HepG2 (cell line): Measurements from ENCODE around the gene PTMA. TPM values are rescaled to one million over a fixed set of nuclear protein-coding genes. Genes with fewer than 3 reads are reported as not detected.
A peak's percentile ranks its signal among the peaks of the same experiment; 100 is the strongest.

Source experiments
- CBX5 ChIP-seq: sonication (generic); formaldehyde crosslinking; IDR thresholded peaks from 2 replicates; pipeline ENCODE4 v1.4.0; 2020; ENCODE audit warnings: missing genetic modification reagents, borderline replicate concordance
- CREM ChIP-seq, 2 experiments: sonication (generic) in 1 of 2; formaldehyde crosslinking in 1 of 2; IDR thresholded peaks; 2 replicates each; pipeline versions ENCODE4 v1.4.0 to v1.6.1; 2016 to 2020; ENCODE audit warnings: antibody characterized with exemption in 1 of 2, mild to moderate bottlenecking in 1 of 2, missing genetic modification reagents in 1 of 2
- GATAD2A ChIP-seq: IDR thresholded peaks from 2 replicates; pipeline ENCODE4 v1.6.1; 2016
- HMG20B ChIP-seq: conservative IDR thresholded peaks from 2 replicates; pipeline ENCODE4 v1.6.1; 2016; ENCODE audit warnings: missing genetic modification reagents, missing compliant biosample characterization
- MAFG ChIP-seq: sonication (generic); formaldehyde crosslinking; IDR thresholded peaks from 2 replicates; pipeline ENCODE4 v1.5.1; 2020; ENCODE audit warnings: mild to moderate bottlenecking, missing genetic modification reagents
- MEIS2 ChIP-seq: sonication (generic); formaldehyde crosslinking; IDR thresholded peaks from 2 replicates; pipeline ENCODE4 v1.9.0; 2021; ENCODE audit warnings: mild to moderate bottlenecking, missing genetic modification reagents
- PRMT3 ChIP-seq: sonication (generic); formaldehyde crosslinking; IDR thresholded peaks from 2 replicates; pipeline ENCODE4 v1.8.1; 2022; ENCODE audit warnings: low read depth, mild to moderate bottlenecking, moderate library complexity, missing genetic modification reagents, borderline replicate concordance
- SIX1 ChIP-seq: sonication (generic); formaldehyde crosslinking; IDR thresholded peaks from 2 replicates; pipeline ENCODE4 v1.4.0; 2020; ENCODE audit warnings: missing genetic modification reagents, borderline replicate concordance
- SMARCE1 ChIP-seq: fragments of 450-650 bp; IDR thresholded peaks from 2 replicates; pipeline ENCODE4 v1.6.1; 2017; ENCODE audit warnings: borderline replicate concordance
- ZNF17 ChIP-seq: sonication (generic); formaldehyde crosslinking; IDR thresholded peaks from 2 replicates; pipeline ENCODE4 v1.5.0; 2020; ENCODE audit warnings: mild to moderate bottlenecking, missing genetic modification reagents
- ZNF274 ChIP-seq: sonication (generic); formaldehyde crosslinking; IDR thresholded peaks from 2 replicates; pipeline ENCODE4 v1.5.1; 2020; ENCODE audit warnings: mild to moderate bottlenecking, missing genetic modification reagents
- ZNF33B ChIP-seq: sonication (generic); formaldehyde crosslinking; IDR thresholded peaks from 2 replicates; pipeline ENCODE4 v1.5.1; 2020; ENCODE audit warnings: mild to moderate bottlenecking, missing genetic modification reagents
- ZNF44 ChIP-seq: sonication (generic); formaldehyde crosslinking; IDR thresholded peaks from 2 replicates; pipeline ENCODE4 v1.5.1; 2020; ENCODE audit warnings: mild to moderate bottlenecking, missing genetic modification reagents
- ZNF503 ChIP-seq: sonication (generic); formaldehyde crosslinking; IDR thresholded peaks from 2 replicates; pipeline ENCODE4 v1.4.0; 2020; ENCODE audit warnings: missing genetic modification reagents
- ZNF569 ChIP-seq: sonication (generic); formaldehyde crosslinking; IDR thresholded peaks from 2 replicates; pipeline ENCODE4 v1.5.0; 2020; ENCODE audit warnings: mild to moderate bottlenecking, missing genetic modification reagents, moderate library complexity, borderline replicate concordance
- ZNF713 ChIP-seq: sonication (generic); formaldehyde crosslinking; IDR thresholded peaks from 2 replicates; pipeline ENCODE4 v1.4.0; 2020; ENCODE audit warnings: mild to moderate bottlenecking, missing genetic modification reagents
- ZNF850 ChIP-seq: sonication (generic); formaldehyde crosslinking; conservative IDR thresholded peaks from 2 replicates; pipeline ENCODE4 v1.9.0; 2021; ENCODE audit warnings: mild to moderate bottlenecking, missing genetic modification reagents
- polyA plus RNA-seq, 8 experiments: library from polyadenylated mRNA; depleted of rRNA in 3 of 8; stranded (reverse) in 7 of 8; unstranded in 1 of 8; fragments of >200 nt; fragmentation: Illumina TruSeq in 4 of 8; extraction: Trizol in 4 of 8; gene quantifications; 2 replicates each; pipeline versions ENCODE4 v1.2.1 to v1.2.3, GENCODE V29; 2011 to 2016; ENCODE audit warnings: low read depth in 4 of 8, missing spikeins in 1 of 8, mixed read lengths in 1 of 8; ENCODE audit not compliant: insufficient read depth in 1 of 8
- total RNA-seq, 5 experiments: library from RNA; depleted of rRNA; stranded (reverse); fragments of >200 nt; fragmentation: Illumina TruSeq; extraction: Trizol; gene quantifications; 2 replicates each; pipeline ENCODE4 v1.2.3, GENCODE V29; 2016; ENCODE audit warnings: low read depth in 1 of 5
- TF ChIP-seq, protein P1 (sequence below): sonication (generic); formaldehyde crosslinking; IDR thresholded peaks from 2 replicates; pipeline ENCODE4 v1.4.0; 2020; ENCODE audit warnings: mild to moderate bottlenecking, missing genetic modification reagents

PTMA gene
- total and polyA plus RNA-seq, 2 of the 13 experiments (the other 11 are each of a cell fraction or from before 2014, with no cell fraction given): 190 to 1,086 TPM

GRCh38 chr2:231707927-231708772 lies at the start of gene PTMA (continued):
- TF ChIP-seq SMARCE1 (no peak), ZNF569 (CRISPR knock-in tag) (peak; percentile 63; the same call in 1 of the 2 replicates), SIX1 (CRISPR knock-in tag) (no peak), ZNF713 (no peak), PRMT3 (CRISPR knock-in tag) (no peak), MAFG (CRISPR knock-in tag) (no peak), ZNF503 (CRISPR knock-in tag) (peak; percentile 12; the same call in 1 of the 2 replicates), ZNF44 (CRISPR knock-in tag) (no peak), ZNF33B (CRISPR knock-in tag) (no peak), ZNF17 (no peak), MEIS2 (peak; percentile 10; the same call in 1 of the 2 replicates), GATAD2A (CRISPR knock-in tag) (no peak), ZNF274 (CRISPR knock-in tag) (no peak), ZNF850 (CRISPR knock-in tag) (no peak), HMG20B (no peak), CBX5 (no peak), CREM (IDR thresholded peaks at IDR 0.05) (peak; percentile 52; the same call in 1 of the 2 replicates), CREM (CRISPR knock-in tag; IDR thresholded peaks at IDR 0.05) (no peak)
- TF ChIP-seq, protein P1, sequence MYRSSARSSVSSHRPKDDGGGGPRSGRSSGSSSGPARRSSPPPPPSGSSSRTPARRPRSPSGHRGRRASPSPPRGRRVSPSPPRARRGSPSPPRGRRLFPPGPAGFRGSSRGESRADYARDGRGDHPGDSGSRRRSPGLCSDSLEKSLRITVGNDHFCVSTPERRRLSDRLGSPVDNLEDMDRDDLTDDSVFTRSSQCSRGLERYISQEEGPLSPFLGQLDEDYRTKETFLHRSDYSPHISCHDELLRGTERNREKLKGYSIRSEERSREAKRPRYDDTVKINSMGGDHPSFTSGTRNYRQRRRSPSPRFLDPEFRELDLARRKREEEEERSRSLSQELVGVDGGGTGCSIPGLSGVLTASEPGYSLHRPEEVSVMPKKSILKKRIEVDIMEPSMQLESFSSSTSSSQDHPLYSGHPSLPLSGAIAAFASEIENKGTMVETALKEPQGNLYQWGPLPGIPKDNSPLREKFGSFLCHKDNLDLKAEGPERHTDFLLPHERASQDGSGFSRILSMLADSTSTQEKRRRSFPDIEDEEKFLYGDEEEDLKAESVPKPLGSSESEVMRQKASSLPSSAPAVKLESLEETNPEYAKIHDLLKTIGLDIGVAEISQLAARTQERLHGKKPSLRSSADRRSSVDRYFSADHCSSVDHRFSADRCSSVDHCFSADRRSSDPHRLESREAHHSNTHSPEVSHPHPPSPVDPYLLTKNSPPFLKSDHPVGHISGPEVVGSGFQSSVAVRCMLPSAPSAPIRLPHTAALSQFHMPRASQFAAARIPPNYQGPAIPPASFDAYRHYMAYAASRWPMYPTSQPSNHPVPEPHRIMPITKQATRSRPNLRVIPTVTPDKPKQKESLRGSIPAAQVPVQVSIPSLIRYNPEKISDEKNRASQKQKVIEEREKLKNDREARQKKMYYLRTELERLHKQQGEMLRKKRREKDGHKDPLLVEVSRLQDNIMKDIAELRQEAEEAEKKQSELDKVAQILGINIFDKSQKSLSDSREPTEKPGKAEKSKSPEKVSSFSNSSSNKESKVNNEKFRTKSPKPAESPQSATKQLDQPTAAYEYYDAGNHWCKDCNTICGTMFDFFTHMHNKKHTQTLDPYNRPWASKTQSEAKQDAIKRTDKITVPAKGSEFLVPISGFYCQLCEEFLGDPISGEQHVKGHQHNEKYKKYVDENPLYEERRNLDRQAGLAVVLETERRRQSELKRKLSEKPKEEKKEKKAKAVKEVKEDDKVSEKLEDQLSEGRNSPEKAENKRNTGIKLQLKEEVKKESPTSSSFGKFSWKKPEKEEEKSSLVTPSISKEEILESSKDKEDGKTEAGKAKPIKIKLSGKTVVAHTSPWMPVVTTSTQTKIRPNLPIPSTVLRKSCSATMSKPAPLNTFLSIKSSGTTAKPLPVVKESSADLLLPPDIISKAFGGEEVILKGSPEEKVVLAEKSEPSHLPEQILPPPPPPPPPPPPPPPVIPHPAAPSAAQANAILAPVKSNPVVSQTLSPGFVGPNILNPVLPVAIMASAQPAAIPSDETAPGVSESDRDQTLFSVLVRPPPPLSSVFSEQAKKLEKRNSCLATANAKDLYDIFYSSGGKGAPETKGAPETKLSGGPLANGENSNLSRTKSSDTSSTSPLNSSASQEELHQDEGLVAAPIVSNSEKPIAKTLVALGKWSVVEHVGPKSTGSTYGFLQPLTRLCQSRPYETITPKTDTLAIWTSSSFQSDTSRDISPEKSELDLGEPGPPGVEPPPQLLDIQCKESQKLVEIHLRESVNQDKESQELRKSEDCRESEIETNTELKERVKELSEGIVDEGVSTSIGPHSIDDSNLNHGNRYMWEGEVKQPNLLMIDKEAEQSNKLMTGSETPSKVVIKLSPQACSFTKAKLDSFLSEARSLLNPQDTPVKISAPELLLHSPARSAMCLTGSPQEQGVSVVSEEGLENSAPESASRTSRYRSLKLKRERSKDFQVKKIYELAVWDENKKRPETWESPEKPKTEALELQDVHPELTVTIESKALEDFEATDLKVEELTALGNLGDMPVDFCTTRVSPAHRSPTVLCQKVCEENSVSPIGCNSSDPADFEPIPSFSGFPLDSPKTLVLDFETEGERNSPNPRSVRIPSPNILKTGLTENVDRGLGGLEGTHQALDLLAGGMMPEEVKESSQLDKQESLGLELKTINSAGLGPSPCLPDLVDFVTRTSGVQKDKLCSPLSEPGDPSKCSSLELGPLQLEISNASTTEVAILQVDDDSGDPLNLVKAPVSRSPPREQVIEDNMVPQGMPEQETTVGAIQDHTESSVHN (CRISPR knock-in tag): no peak
